HG02623 (cell line): ENCODE results near the gene RASGRP1.
"Not testable (repeated sequence)": the region's sequence is repeated elsewhere in the genome, so short reads cannot be mapped to it uniquely, and the experiment has no call there.

Source experiments
- ATAC-seq: cut with Tn5 transposase; IDR thresholded peaks from one replicate; pipeline ENCODE4 v1.9.1; 2021; ENCODE audit warnings: moderate library complexity; ENCODE audit not compliant: unreplicated experiment

RASGRP1 gene

GRCh38 chr15:38564557-38565286 lies at the start of gene RASGRP1:
Gene RASGRP1 (minus strand): TSS chr15:38564814. CDS start chr15:38564628, 186 bp downstream.
- ATAC-seq: peak; percentile 62

GRCh38 chr15:38613085-38613484 lies 48.5 kb upstream of the RASGRP1 start:
- ATAC-seq: no peak

- no peak for ATAC-seq
Measured at GRCh38 chr15:38612159-38612863, 47.7 kb upstream of the RASGRP1 start.

GRCh38 chr15:38611228-38611627 lies 46.6 kb upstream of the RASGRP1 start:
- no peak for ATAC-seq

- no peak for ATAC-seq
Measured at GRCh38 chr15:38610748-38611147, 46.1 kb upstream of the RASGRP1 start.

- ATAC-seq: no peak
Measured at GRCh38 chr15:38609097-38609738, 44.6 kb upstream of the RASGRP1 start.

- no peak for ATAC-seq
Measured at GRCh38 chr15:38608682-38609081, 44.1 kb upstream of the RASGRP1 start.

- ATAC-seq: no peak
Measured at GRCh38 chr15:38605744-38606143, 41.1 kb upstream of the RASGRP1 start.

GRCh38 chr15:38603672-38604071 lies 39.1 kb upstream of the RASGRP1 start:
- no peak for ATAC-seq

GRCh38 chr15:38602910-38603670 lies 38.5 kb upstream of the RASGRP1 start:
- ATAC-seq: no peak

- no peak for ATAC-seq
Measured at GRCh38 chr15:38600236-38600635, 35.6 kb upstream of the RASGRP1 start.

GRCh38 chr15:38598749-38599148 lies 34.1 kb upstream of the RASGRP1 start:
- ATAC-seq: no peak

- ATAC-seq: no peak
Measured at GRCh38 chr15:38597219-38597800, 32.7 kb upstream of the RASGRP1 start.

- ATAC-seq: no peak
Measured at GRCh38 chr15:38593524-38593923, 28.9 kb upstream of the RASGRP1 start.

GRCh38 chr15:38589502-38589901 lies 24.9 kb upstream of the RASGRP1 start:
- ATAC-seq: no peak

GRCh38 chr15:38588672-38589071 lies 24.1 kb upstream of the RASGRP1 start:
- no peak for ATAC-seq

- ATAC-seq: no peak
Measured at GRCh38 chr15:38587214-38587613, 22.6 kb upstream of the RASGRP1 start.

GRCh38 chr15:38586005-38586404 lies 21.4 kb upstream of the RASGRP1 start:
- ATAC-seq: not testable (repeated sequence)

GRCh38 chr15:38578626-38579025 lies 14.0 kb upstream of the RASGRP1 start:
- no peak for ATAC-seq

- ATAC-seq: no peak
Measured at GRCh38 chr15:38577424-38577987, 12.9 kb upstream of the RASGRP1 start.
